Effector CD8-positive, alpha-beta T cell (primary cell): ENCODE results near the gene NCLN.
"Not testable (repeated sequence)": the region's sequence is repeated elsewhere in the genome, so short reads cannot be mapped to it uniquely, and the experiment has no call there.

Source experiments
- DNase-seq: peaks from one replicate; lab custom pipeline; 2025; lab: John Stamatoyannopoulos, UW

The NCLN gene

DNA sequence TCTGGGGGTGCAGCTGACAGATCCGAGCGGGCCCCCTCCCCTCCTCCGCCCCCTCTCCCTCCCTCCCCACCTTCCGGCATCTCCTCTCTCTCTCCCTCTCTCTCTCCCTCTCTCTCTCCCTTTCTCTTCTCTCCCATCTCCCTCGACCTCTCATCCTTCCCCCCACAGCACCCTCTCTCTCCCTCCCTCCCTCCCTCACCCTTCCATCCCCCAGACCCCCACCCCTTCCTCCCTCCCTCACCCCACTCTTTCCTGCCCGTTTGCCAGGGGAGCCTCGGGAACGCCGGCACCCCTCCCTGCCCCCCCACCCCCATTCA is 39.4 kb downstream of the NCLN start:
- no peak for DNase-seq

DNA sequence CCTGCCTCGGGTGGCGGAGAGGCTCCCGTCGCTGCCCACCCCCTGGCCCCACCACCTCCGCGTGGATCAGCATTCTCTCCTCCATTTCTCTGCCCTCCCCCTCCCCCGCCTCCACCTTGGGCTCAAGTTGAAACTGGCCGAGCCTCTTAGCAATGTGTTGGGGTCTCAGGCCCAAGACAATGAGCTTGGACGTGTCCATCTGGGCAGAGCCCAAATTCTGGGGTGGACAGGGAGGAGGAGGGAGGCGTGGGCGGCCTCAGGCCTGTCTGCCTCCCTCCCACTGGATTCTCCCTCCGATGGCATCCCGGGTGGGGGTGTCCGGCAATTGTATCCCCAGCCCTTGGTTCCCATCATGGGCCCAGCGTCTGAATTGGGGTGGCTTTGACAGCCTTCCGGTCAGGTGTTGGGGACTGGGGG is 40.0 kb downstream of the NCLN start:
- DNase-seq, result no peak

DNA sequence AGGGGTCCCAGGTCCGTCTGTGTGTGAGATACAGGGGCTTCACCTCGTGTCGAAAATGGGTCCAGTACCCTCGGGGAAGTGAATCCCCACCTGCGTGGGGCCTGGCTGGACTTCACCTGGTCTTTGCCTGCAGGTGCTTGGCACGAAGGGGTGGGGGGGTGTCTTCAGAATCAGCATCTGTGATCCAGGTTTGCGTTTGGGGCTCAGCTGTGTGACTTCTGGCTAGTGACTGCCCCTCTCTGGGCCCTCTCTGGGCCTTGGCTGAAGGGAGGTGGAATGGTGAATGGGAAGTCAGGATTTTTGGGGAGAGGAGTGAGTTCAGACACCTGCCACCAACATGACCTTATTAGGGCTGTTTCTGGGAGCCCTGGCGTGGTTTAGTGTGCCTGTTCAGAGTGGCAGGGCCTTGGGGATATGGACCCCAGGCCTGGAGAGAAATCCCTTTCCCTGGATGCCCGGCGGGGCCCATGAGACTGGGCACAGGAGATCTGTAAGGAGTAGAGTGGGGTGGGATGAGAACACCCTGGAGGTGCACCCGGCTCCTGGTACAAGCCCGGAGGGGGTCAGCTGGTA is 41.4 kb downstream of the NCLN start:
- no peak for DNase-seq

DNA sequence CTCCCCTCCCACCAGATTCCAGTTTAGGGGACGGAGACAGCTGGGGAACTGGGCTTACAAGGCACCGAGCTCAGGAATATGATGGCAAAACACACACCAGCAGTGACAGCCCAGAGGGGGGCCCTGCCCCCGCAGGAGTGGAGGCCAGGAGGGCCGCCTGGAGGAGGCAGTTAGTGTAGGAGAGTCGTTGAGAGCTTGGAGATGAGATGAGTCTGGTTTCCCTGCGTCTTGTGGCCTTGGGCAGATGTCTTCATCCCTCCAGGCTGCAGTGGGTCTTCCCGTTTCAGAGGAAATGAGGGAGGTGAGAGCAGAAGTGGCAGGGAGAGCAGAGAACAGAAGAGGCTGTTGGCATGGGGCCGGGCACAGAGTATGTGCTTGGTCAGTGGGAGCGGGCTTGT is 43.6 kb downstream of the NCLN start:
- no peak for DNase-seq

- DNase-seq, result no peak
Observed at GRCh38 chr19:3229888-3230496, 44.3 kb downstream of the NCLN start.

DNA sequence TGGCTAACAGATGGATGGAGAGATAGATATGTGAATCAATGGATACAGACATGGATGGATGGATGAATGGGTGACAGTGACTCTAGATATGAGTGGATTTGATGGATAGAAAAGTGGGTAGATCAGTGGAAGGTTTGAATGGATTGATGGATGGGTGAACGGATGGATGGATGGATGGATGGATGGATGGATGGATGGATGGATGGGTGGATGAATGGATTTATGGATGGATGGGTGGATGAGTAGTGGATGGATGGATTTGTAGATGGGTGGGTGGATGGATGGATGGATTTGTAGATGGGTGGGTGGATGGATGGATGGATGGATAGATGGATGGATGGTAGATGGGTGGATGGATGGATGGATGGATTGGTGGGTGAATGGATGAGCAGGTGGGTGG is 45.6 kb downstream of the NCLN start:
- DNase-seq, result no peak

DNA sequence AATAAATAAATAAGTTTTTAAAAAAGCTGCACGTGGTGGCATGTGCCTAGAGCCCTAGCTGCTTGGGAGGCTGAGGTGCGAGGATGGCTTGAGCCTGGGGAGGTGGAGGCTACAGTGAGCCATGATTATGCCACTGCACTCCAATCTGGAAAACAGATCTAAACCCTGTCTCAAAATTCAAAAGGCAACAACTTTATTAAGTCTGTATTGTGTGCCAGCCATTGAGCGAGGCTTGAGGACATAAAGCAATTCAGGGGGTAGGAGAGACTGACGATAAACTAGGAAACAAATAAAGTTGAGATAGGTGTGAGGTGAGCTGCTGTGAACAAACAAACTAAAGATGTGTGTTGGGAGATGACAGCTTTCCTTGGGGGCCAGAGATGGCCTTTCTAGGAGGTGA is 47.4 kb downstream of the NCLN start:
- no peak for DNase-seq

DNA sequence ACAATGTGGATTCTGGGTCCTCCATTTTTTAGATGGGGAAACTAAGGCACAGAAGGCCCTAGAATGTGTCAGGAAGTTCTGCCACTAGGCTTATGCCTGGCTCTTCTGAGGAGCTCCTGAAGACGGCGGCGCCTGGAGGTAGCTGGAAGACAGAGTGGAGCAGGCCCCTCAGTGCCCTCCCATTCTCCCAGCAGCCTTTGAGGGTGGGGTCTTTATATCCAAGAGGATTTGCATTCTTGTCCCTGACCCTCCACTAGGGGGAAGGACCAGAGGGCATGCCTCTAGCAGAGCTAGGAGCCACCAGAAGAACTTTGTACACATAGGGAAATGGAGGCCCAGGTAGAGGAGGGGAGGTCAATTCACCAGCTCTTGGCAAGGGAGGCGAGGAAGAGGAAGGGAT is 48.1 kb downstream of the NCLN start:
- DNase-seq, result no peak

- no peak for DNase-seq
Observed at GRCh38 chr19:3234800-3235199, 49.1 kb downstream of the NCLN start.

DNA sequence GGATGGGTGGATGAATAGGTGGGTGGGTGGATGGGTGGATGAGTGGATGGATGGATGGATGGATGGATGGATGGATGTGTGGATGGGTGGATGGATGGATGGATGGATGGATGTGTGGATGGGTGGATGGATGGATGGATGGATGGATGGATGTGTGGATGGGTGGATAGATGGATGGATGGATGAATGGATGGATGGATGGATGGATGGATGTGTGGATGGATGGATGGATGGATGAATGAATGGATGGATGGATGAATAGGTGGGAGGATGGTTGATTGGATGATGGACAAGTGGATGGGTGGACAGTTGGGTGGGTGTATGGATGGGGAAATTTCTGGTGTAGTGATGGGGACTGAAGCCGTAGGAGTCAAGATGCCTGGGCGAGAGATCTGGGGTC is 49.9 kb downstream of the NCLN start:
- not testable (repeated sequence) for DNase-seq

DNA sequence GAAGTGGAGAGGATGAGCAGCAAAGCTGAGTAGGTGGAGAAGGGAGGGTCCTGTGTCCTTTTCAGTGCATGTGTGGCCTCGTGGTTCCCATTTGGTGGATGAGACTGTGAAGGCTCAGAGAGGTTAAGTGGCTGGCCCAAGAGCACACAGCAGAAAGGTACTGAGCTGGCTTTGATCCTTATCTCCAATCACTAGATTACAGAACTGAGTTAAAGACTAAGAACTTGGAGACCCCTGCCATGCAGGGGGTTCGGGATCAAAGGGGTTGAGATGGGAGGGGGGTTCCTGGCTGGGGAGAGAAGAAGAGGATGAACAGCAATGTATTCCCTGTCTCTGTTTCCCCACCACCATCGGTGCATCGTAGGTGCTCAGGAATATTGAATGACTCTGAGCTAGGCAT is 50.5 kb downstream of the NCLN start:
- no peak for DNase-seq

- DNase-seq, result no peak
Observed at GRCh38 chr19:3238066-3238561, 52.4 kb downstream of the NCLN start.

GRCh38 chr19:3239367-3239766 is 53.6 kb downstream of the NCLN start:
- DNase-seq, result no peak

DNA sequence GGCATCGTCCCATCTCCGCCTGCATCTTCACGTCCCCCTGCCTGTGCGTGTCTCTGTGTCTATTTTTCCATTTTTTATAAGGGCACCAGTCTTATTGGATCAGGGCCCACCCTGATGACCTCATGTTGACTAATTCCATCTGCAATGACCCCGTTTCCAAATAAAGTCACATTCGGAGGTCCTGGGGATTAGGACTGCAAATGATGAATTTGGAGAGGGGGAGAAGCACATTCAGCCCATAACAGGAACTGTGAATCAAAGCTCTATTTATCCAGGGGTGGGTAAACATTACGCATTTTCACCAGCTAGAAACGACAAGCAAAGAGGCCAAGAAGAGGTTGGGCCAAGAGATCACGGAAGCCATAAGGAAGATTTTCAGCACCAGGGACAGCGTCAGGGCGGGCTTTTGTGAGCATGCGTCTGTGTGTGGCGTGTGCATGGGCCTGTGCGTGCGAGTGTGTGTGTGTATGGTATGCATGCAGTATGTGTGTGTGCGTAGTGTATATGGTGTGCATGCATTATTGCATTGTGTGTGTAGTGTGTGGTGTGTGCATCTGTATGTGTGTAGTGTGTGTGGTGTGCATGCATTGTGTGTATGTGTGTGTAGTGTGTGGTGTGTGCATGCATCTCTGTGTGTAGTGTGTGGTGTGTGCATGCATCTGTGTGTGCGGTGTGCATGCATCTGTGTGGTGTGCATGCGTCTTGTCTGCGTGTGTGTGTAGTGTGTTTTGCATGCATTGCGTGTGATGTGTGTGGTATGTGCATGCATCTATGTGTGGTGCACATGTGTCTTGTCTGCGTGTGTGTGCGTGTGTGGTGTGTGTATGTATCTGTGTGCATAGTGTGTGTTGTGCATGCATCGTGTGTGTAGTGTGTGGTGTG is 58.3 kb downstream of the NCLN start:
- DNase-seq, result no peak

DNA sequence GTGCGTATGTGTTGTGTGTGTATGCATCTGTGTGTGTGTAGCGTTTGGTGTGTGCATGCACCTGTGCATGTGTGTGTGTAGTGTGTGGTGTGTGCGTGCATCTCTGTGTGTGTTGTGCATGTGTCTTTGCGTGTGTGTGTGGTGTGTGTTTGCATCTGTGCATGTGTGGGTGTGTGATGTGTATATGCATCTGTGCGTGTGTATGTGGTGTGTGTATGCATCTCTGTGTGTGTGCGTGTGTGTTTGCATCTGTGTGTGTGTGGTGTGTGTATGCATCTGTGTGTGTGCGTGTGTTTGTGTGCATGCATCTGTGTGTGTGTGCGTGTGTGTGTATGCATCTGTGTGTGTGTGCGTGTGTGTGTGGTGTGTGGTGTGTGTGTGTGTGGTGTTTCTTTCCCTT is 59.3 kb downstream of the NCLN start:
- no peak for DNase-seq

- DNase-seq, result no peak
Observed at GRCh38 chr19:3248728-3249326, 63.1 kb downstream of the NCLN start.

DNA sequence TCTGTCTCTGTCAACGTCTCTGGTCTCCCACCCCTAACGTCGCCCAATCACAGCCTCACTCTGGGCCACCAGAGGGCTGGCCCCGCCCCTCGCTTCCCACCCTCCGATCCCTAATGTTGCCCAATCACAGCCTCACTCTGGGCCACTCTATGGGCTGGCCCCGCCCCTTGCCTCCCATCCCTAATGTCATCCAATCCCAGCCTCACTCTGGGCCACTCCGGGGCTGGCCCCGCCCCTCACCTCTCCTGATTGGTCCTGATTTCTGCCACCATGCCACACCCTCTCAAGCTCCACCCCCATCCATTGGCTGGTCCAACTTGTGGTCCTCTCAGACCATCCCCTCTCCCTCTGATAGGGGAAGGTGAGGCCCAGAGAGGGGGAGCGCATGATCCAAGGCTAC is 63.7 kb downstream of the NCLN start:
- no peak for DNase-seq

DNA sequence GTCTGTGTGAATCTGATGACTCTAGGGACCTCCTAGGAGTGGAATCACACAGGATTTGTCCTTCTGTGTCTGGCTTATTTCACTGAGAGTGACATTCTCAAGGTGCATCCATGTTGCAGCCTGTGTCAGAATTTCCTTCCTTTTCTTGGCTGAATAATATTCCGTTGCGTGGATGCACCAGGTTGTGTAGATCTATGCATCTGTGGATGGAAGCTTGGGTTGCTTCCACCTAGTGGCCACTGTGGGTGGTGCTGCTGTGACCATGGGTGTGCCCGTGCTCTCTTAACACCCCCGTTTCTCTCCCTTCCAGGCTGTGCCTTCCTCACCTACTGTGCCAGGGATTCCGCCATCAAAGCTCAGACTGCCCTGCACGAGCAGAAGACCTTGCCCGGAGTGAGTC is 64.9 kb downstream of the NCLN start:
- peak; percentile 16 for DNase-seq

GRCh38 chr19:3251229-3251628 is 65.5 kb downstream of the NCLN start:
- DNase-seq, result no peak

DNA sequence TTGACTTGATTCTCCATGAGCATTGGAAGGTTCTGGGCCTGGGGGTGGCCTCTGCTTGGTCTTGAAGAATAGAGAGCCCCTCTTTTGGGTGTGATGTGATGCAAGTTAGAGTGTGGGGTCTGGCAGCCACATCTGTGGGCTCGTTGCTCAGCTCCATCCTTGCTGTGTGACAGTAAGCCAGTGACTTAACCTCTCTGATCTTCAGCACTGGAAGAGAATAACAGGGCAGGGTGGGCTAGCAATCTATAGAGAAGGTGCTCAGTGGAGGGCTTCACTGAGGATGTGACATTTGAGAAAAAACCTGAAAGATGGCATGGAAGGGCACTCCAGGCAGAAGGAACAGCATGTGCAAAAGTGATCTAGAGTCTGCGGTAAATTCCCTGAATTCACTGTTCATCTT is 66.9 kb downstream of the NCLN start:
- no peak for DNase-seq

DNA sequence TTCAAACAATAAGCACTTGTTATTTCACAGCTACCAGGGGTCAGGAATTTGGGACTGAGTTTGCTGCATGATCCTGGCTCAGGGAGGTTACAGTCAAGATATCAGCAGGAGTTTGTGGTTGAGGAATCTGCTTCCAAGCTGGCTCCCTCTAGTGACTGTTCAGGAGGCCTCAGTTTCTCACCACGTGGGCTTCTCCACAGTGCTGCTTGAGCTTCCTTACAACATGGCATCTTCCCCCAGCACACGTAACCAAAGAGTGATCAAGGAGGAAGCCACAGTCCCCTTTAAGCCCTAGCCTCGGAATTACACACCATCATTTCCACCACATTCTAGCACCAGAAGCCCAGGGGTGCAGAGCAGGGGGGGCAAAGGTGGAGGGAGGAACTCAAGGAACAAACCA is 67.5 kb downstream of the NCLN start:
- no peak for DNase-seq

GRCh38 chr19:3254520-3254919 is 68.8 kb downstream of the NCLN start:
- DNase-seq, result no peak

GRCh38 chr19:3257071-3257470 is 71.3 kb downstream of the NCLN start:
- no peak for DNase-seq
